Retinal pigment epithelial cell (primary cell): ENCODE data around the gene SHC4.
"Not testable (repeated sequence)": the region's sequence is repeated elsewhere in the genome, so short reads cannot be mapped to it uniquely, and the experiment has no call there.

Experiments
- DNase-seq: peaks from one replicate; pipeline ENCODE4 v3.0.0-alpha.2; 2010; ENCODE audit warnings: low read depth
- H3K4me3 ChIP-seq: 2 replicates; pipeline ENCODE4 v1.5.1; 2011; ENCODE audit warnings: mild to moderate bottlenecking, low read length, control low read depth, moderate library complexity
- CTCF ChIP-seq: conservative IDR thresholded peaks from 2 replicates; pipeline ENCODE4 v1.5.1; 2011; ENCODE audit warnings: low read depth, low read length, control low read depth, inconsistent platforms

SHC4 gene

GRCh38 chr15:48925714-48926223, 38.0 kb downstream of the SHC4 start:
- no peak overlapping the region for H3K4me3 ChIP-seq
- no peak for TF ChIP-seq CTCF
- no peak for DNase-seq

DNA sequence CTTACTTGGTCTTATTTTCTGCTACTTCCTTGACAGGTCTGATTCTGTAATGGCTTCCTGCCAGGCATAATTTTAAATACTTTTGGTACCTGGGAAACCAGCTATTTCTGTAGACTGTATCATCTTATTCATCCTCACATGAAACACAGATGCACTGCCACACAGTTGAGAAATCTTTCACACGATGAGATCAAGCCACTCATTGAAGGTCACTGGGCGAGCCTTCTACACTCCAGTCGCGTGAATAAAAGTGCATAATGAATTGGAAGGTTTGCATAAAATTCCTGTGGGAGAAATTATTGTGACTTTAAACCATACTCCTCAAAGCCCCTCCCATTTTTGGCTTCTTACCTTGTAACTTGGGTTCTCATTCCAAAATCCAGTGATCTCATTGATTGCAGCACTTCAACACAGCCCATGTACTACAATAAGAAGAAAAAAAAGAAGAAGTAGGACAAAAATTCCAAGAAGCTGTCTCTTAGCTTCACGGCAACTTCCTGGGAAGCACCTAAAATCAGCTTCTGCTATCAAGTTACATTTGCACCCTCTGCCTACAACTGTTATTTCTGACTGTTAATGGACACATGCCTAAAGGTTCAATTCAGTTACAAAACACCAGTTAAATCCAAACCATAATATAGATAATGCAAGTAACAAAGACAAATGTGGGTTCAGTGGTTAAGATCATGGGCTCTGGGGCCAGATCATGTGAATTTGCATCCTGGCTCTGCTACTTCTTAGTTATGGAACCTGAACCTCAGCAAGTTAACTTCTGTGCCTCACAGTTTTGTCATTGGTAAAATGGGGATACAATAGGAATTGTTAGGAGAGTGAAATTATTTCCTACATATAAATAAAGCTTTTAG, 39.0 kb downstream of the SHC4 start:
- no peak for TF ChIP-seq CTCF
- DNase-seq, result no peak
- H3K4me3 ChIP-seq, result no peak overlapping the region

- no peak overlapping the region for H3K4me3 ChIP-seq
- no peak for TF ChIP-seq CTCF
- no peak for DNase-seq
Observed at GRCh38 chr15:48922046-48922445, 41.7 kb downstream of the SHC4 start.

- no peak for TF ChIP-seq CTCF
- no peak overlapping the region for H3K4me3 ChIP-seq
- no peak for DNase-seq
Observed at GRCh38 chr15:48916721-48917120, 47.0 kb downstream of the SHC4 start.

DNA sequence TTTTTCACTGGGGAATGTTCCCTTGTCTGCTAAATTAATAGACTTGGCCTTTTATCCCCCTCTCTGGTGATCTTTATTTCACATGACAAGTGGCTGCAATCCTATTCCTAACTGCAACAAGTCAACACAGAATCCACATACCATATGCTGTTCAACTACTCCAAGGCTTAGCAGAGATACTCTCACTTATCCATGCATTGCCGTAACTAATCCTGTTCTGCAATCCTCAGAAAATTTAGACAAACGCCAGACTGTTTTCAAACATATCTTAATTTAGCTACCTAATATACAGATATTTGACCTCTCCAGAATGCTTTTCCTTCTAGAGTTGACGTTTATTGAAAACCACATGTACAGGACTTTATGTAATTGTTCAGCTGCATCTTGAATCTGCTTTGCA, 47.9 kb downstream of the SHC4 start:
- no peak for TF ChIP-seq CTCF
- H3K4me3 ChIP-seq, result no peak overlapping the region
- no peak for DNase-seq

DNA sequence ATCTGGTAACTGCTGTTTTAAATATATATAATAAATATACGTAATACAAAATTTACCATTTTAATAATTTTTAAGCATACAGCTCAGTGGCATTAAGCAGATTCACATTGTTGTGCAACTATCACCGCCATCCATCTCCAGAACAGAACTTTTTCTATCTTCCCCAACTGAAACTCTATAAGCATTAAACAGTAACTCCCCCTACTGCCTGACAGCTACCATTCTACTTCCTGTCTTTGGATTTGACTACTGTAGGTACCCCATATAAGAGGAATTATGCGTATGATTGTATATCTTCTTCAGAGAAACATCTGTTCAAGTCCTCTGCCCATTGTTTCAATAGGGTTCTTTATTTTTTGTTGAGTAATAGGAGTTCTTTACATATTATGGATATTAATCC, 49.0 kb downstream of the SHC4 start:
- H3K4me3 ChIP-seq, result no peak overlapping the region
- DNase-seq, result no peak
- TF ChIP-seq CTCF, result no peak

DNA sequence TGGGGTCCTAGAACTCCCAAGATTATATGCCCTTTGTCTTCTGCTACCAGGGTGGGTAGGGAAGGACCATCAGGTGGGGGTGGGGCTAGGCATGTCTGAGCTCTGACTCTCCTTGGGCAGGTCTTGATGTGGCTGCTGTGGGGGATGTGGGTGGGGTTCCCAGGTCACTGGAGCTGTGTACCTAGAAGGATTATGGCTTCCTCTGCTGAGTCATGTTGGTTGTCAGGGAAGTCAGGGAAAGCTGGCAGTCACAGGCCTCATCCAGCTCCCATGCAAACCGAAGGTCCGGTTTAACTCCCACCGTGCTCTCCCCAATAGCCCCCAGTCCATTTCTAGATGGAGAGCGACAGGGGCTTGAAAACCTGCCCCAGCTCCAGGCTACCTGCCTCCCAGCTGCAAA, 50.6 kb downstream of the SHC4 start:
- no peak for DNase-seq
- no peak overlapping the region for H3K4me3 ChIP-seq
- no peak for TF ChIP-seq CTCF

DNA sequence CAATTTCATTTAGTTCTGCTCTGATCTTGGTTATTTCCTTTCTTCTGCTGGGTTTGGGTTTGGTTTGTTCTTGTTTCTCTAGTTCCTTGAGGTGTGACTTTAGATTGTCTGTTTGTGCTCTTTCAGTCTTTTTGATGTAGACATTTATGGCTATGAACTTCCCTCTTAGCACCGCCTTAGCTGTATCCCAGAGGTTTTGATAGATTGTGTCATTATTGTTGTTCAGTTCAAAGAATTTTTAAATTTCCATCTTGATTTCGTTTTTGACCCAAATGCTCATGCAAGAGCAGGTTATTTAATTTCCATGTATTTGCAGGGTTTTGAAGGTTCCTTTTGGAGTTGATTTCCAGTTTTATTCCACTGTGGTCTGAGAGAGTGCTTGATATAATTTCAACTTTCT, 53.2 kb downstream of the SHC4 start:
- H3K4me3 ChIP-seq, DNase-seq: not testable (repeated sequence)

- not testable (repeated sequence) for H3K4me3 ChIP-seq, DNase-seq
Observed at GRCh38 chr15:48909313-48909712, 54.4 kb downstream of the SHC4 start.
